Motor neuron (in vitro differentiated cells): ENCODE data around the gene TRIP10. TPM values are rescaled to one million over a fixed set of nuclear protein-coding genes. Genes with fewer than 3 reads are reported as not detected.

ENCODE experiments used
- ATAC-seq, 8 experiments: fragments of 200-7000 bp; cut with Tn5 transposase; replicated peaks in 6 of 8; 2 replicates each; pipeline ENCODE4 v1.8.0; 2021; ENCODE audit warnings: mild to moderate bottlenecking in 8 of 8, moderate library complexity in 8 of 8
- H3K27ac ChIP-seq, 2 donors: fragments of 250-450 bp; sonication (Bioruptor Pico); 2 replicates each; pipeline ENCODE4 v1.9.0; 2021; ENCODE audit warnings: antibody characterized with exemption in 2 of 2, mild to moderate bottlenecking in 2 of 2, moderate library complexity in 1 of 2
- H3K4me1 ChIP-seq, 2 donors: fragments of 250-450 bp; sonication (Bioruptor Pico); replicated peaks in 1 of 2; 2 replicates each; pipeline ENCODE4 v1.6.1; 2021; ENCODE audit warnings: antibody characterized with exemption in 2 of 2, mild to moderate bottlenecking in 2 of 2, moderate library complexity in 1 of 2
- H3K4me3 ChIP-seq, 5 donors: fragments of 250-450 bp; sonication (Bioruptor Pico); 2 replicates each; pipeline ENCODE4 v1.9.0; 2021; ENCODE audit warnings: antibody characterized with exemption in 5 of 5, mild to moderate bottlenecking in 5 of 5, moderate library complexity in 4 of 5
- WGBS, 10 experiments: fragments of 450-650 bp; shearing (Covaris generic); methylation state at CpG; one replicate each; pipeline ENCODE4 v1.0.0; 2022; 5-methylcytosine and 5-hydroxymethylcytosine counted together
- in situ Hi-C, 9 experiments: fragments of 400-800 bp; cut with MboI; loops; one replicate each; pipeline ENCODE4 v1.15.0; 2021; ENCODE audit warnings: low sequenced_read_pairs in 9 of 9, low pct_unique_long_range_greater_than_20kb in 2 of 9; ENCODE audit not compliant: unreplicated experiment in 9 of 9
- total RNA-seq, 8 experiments: library from RNA; unstranded; fragments of 300-600 nt; gene quantifications; 2 replicates each; pipeline versions ENCODE4 v1.2.3 to v1.2.4, GENCODE V29; 2022

The TRIP10 gene
- total RNA-seq, 8 experiments from 2014 or later, result 5.8 to 28.7 (median 9.2) TPM

GRCh38 chr19:6733338-6734095 is 6.0 kb upstream of the TRIP10 start:
- no peak for ATAC-seq
- 89% methylated on average over 4 of the region's 29 CpGs; no CpG with 5 or more reads in 9 of the 10 experiments for WGBS, 10 experiments

GRCh38 chr19:6734096-6734696 is 5.3 kb upstream of the TRIP10 start:
- H3K4me3 ChIP-seq, result no peak overlapping the region
- in situ Hi-C loops, result loop anchor here in 1 of 9 experiments (10.0 kb wide), 1 partner anchor 131 kb away; no protein-coding TSS in a partner anchor
- 80 to 100% (median 82%) methylated on average over 1 to 8 of the region's 20 CpGs; no CpG with 5 or more reads in 4 of the 10 experiments for WGBS, 10 experiments

More at GRCh38 chr19:6733338-6734095, 6.0 kb upstream of the TRIP10 start:
- H3K27ac ChIP-seq, result no peak overlapping the region
- in situ Hi-C loops, result loop anchor here in 1 of 9 experiments (10.0 kb wide), 1 partner anchor 131 kb away; no protein-coding TSS in a partner anchor
- H3K4me1 ChIP-seq, result peaks cover 12 to 24% of the 10 kb centered on the region in 2 donors
- H3K4me3 ChIP-seq, result no peak overlapping the region

GRCh38 chr19:6735181-6735911 is 4.1 kb upstream of the TRIP10 start:
- ATAC-seq, result no peak
- H3K4me3 ChIP-seq, result peak overlapping the region in 2 of 5 donors; percentile 57 to 72
- WGBS, 10 experiments, result 12 to 100% (median 44%) methylated on average over 1 to 7 of the region's 15 CpGs; no CpG with 5 or more reads in 3 of the 10 experiments
- in situ Hi-C loops, result loop anchor here in 1 of 9 experiments (10.0 kb wide), 1 partner anchor 129 kb away; no protein-coding TSS in a partner anchor
- H3K4me1 ChIP-seq, result peaks cover 20 to 26% of the 10 kb centered on the region in 2 donors
- H3K27ac ChIP-seq, result no peak overlapping the region

More at GRCh38 chr19:6734096-6734696, 5.3 kb upstream of the TRIP10 start:
- H3K4me1 ChIP-seq, result peaks cover 19 to 31% of the 10 kb centered on the region in 2 donors
- H3K27ac ChIP-seq, result no peak overlapping the region
- no peak for ATAC-seq

GRCh38 chr19:6736169-6736916 is 3.1 kb upstream of the TRIP10 start:
- Histone ChIP-seq H3K4me1 (peaks cover 20 to 26% of the 10 kb centered on the region in 2 donors), H3K4me3 (peak overlapping the region; percentile 49 to 72 (median 57)), H3K27ac (peak overlapping the region; percentile 98 to 99)
- in situ Hi-C loops, result loop anchor here in 1 of 9 experiments (10.0 kb wide), 1 partner anchor 128 kb away; no protein-coding TSS in a partner anchor
- peak; percentile 3 to 25 (median 10) for ATAC-seq
- WGBS, 10 experiments, result 18 to 89% (median 55%) methylated on average over 3 to 15 of the region's 25 CpGs; no CpG with 5 or more reads in 3 of the 10 experiments

GRCh38 chr19:6736917-6737283 is 2.6 kb upstream of the TRIP10 start:
- peaks cover 20 to 26% of the 10 kb centered on the region in 2 donors for H3K4me1 ChIP-seq
- WGBS, 10 experiments, result 0% methylated on average over 3 to 6 of the region's 16 CpGs; no CpG with 5 or more reads in 8 of the 10 experiments
- ATAC-seq, result peak in 2 of 8 experiments; percentile 0
- peak overlapping the region; percentile 98 to 99 for H3K27ac ChIP-seq
- H3K4me3 ChIP-seq, result peak overlapping the region; percentile 49 to 72 (median 57)
- in situ Hi-C loops, result loop anchor here in 1 of 9 experiments (10.0 kb wide), 1 partner anchor 128 kb away; no protein-coding TSS in a partner anchor

GRCh38 chr19:6737284-6737872 is 2.1 kb upstream of the TRIP10 start, which contains the start of gene GPR108:
Gene GPR108, minus strand, starts transcription at chr19:6737580. Its CDS starts 4 bp downstream, at chr19:6737576.
- peak; percentile 70 to 85 (median 81) for ATAC-seq
- Histone ChIP-seq H3K27ac (peak within 1 kb of the TSS; percentile 98 to 99), H3K4me3 (peak within 1 kb of the TSS; percentile 49 to 72 (median 57)), H3K4me1 (peaks cover 20 to 26% of the 10 kb centered on the region in 2 donors)
- 0 to 2% (median 0%) methylated on average over 1 to 9 of the region's 55 CpGs; no CpG with 5 or more reads in 6 of the 10 experiments for WGBS, 10 experiments
- in situ Hi-C loops, result loop anchor here in 1 of 9 experiments (10.0 kb wide), 1 partner anchor 127 kb away; no protein-coding TSS in a partner anchor

- 0 to 35% (median 10%) methylated on average over 1 to 6 of the region's 13 CpGs; no CpG with 5 or more reads in 1 of the 10 experiments for WGBS, 10 experiments
Measured at GRCh38 chr19:6737873-6738786, 1.4 kb upstream of the TRIP10 start.

GRCh38 chr19:6738787-6739389 is 592 bp upstream of the TRIP10 start:
- in situ Hi-C loops, result loop anchor here in 1 of 9 experiments (10.0 kb wide), 1 partner anchor 126 kb away; no protein-coding TSS in a partner anchor
- Histone ChIP-seq H3K27ac (peak overlapping the region; percentile 53 to 86), H3K4me3 (peak overlapping the region; percentile 37 to 51 (median 45)), H3K4me1 (peaks cover 20 to 28% of the 10 kb centered on the region in 2 donors)
- ATAC-seq, result no peak
- 0 to 60% (median 3%) methylated on average over 1 to 10 of the region's 24 CpGs; no CpG with 5 or more reads in 2 of the 10 experiments for WGBS, 10 experiments

More at GRCh38 chr19:6737873-6738786, 1.4 kb upstream of the TRIP10 start:
- H3K4me3 ChIP-seq, result peak overlapping the region in 1 of 5 donors; percentile 6
- peaks cover 20 to 26% of the 10 kb centered on the region in 2 donors for H3K4me1 ChIP-seq
- H3K27ac ChIP-seq, result peak overlapping the region; percentile 57 to 86
- in situ Hi-C loops, result loop anchor here in 1 of 9 experiments (10.0 kb wide), 1 partner anchor 127 kb away; no protein-coding TSS in a partner anchor
- ATAC-seq, result peak in 7 of 8 experiments; percentile 1 to 13 (median 1)

- no peak for ATAC-seq
- Histone ChIP-seq H3K4me1 (peaks cover 20 to 38% of the 10 kb centered on the region in 2 donors), H3K27ac (no peak overlapping the region), H3K4me3 (peak overlapping the region; percentile 37 to 51 (median 45))
- WGBS, 10 experiments, result 0% methylated on average over 3 of the region's 34 CpGs; no CpG with 5 or more reads in 9 of the 10 experiments
- in situ Hi-C loops, result loop anchor here in 1 of 9 experiments (10.0 kb wide), 1 partner anchor 125 kb away; no protein-coding TSS in a partner anchor
Measured at GRCh38 chr19:6739883-6740588, 556 bp downstream of the TRIP10 start.
